Dendritic cell treated with granulocyte-macrophage colony-stimulating factor and Interleukin-4, amounts not matched to agents 40 ng/mL and 50 ng/mL, for 4 days (primary cell): ENCODE measurements around the gene PRSS22.

Experiments used
- H3K27ac Mint-ChIP-seq: one replicate; pipeline ENCODE4 v1.8.0; 2022; ENCODE audit warnings: mild to moderate bottlenecking, mixed read lengths
- H3K27me3 Mint-ChIP-seq: one replicate; pipeline ENCODE4 v1.8.0; 2022; ENCODE audit warnings: mild to moderate bottlenecking, mixed read lengths
- H3K36me3 Mint-ChIP-seq: one replicate; pipeline ENCODE4 v1.8.0; 2022; ENCODE audit warnings: low read depth, mixed read lengths
- H3K4me1 Mint-ChIP-seq: one replicate; pipeline ENCODE4 v1.8.0; 2022; ENCODE audit warnings: low read depth, mixed read lengths
- H3K4me3 Mint-ChIP-seq: one replicate; pipeline ENCODE4 v1.8.0; 2022; ENCODE audit warnings: mild to moderate bottlenecking, moderate library complexity, mixed read lengths
- H3K9me3 Mint-ChIP-seq: one replicate; pipeline ENCODE4 v1.8.0; 2022; ENCODE audit warnings: mixed read lengths
- intact Hi-C: fragments of 100-400 bp; cut with micrococcal nuclease; formaldehyde crosslinking; loops from one replicate; pipeline ENCODE4 v1.15.0; 2022

Gene PRSS22

DNA sequence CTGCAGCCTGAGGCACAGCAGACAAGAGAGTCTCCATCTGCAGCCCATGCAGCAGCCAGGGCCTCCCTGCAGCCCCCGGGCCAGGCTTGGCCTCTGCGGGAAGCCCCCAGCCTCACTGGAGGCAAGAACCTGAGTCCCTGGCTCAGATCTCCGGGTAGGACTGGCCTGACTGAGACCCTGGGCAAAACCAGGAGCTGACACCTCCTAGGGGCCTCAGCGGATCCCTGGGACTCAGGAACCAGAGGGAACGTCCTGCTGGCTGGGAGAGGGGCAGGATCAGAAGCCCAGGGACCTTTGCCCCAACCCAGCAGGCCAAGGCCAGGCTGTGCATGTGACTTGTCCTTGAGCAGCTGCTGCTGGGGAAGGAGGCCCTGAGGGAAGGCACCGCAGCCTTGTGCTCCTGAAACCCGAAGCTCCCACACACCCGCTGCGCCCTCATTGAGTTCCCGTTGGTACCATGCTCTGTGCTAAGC lies 42.6 kb downstream of the PRSS22 start:
- peaks cover 13% of the 10 kb centered on the region for H3K27me3 Mint-ChIP-seq
- no peaks in the 10 kb centered on the region for H3K36me3 Mint-ChIP-seq
- intact Hi-C loops, result loop anchor here (5.0 kb wide), 1 partner anchor 38 kb away; the partner anchor contains the start of gene ELOB

DNA sequence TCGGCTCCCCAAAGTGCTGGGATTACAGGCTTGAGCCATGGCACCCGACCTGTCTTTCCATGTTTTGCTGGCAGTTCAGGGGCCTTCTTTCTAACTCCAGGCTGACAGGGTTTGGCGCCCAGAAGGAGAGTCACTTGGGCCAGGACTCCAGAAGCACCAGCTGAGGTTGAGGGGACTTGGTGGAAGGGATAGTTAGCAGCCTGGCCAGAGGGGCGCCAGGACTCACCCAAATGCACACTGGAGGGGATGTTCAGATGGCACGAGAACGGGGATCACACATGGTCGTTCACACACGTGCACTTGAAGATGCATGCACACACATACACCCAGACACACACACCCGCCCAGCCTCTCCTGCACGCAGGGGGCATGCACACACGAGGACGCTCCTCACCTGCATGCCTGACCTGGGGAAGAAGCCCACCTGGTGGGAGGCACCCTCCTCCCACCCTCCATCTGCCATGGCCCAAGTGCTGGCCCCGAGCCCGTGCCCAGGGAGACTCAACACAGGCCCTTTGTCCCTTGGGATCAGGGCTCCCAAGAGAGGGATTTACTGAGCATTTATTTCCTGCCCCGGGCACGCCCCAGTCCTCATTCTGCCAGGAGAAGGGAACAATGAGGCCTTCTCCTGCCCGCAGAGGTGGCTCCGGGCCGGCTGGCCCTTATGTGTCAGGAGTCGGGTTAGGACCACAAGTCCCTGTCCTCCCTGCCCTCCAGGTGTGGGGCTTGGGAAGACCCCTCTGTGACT lies 43.2 kb downstream of the PRSS22 start:
- H3K27ac Mint-ChIP-seq, result peak overlapping the region; percentile 31

More for the DNA sequence above, 42.6 kb downstream of the PRSS22 start:
- Mint-ChIP-seq H3K4me3 (no peak overlapping the region), H3K9me3 (no peaks in the 10 kb centered on the region), H3K4me1 (peaks cover 47% of the 10 kb centered on the region), H3K27ac (peak overlapping the region; percentile 31)

DNA sequence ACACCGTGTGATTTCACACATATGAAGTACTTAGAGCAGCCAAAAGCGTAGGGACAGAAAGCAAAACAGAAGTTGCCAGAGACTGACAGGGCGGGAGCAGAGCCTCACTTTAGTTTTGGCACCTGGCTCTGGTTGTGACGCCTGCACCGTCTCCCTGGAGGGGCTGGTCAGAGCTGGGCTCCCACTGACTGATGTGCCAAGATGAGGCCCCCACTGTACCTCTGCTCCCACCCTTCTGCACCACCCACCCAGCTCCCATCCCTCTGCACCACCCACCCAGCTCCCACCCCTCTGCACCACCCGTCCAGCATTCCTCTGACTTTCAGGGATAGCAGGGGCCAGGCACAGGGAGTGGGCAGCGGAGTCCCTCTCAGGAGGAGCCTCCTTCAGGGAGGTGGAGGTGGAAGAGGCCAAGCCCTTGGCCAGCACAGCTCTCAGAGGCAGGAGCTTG lies 44.2 kb downstream of the PRSS22 start:
- Mint-ChIP-seq H3K27ac (no peak overlapping the region), H3K9me3 (no peaks in the 10 kb centered on the region), H3K4me1 (peaks cover 41% of the 10 kb centered on the region), H3K27me3 (peaks cover 24% of the 10 kb centered on the region), H3K4me3 (no peak overlapping the region), H3K36me3 (no peaks in the 10 kb centered on the region)
- intact Hi-C loops, result no loop called here

More for the DNA sequence above, 43.2 kb downstream of the PRSS22 start:
- Mint-ChIP-seq H3K9me3 (no peaks in the 10 kb centered on the region), H3K4me1 (peaks cover 47% of the 10 kb centered on the region), H3K27me3 (peaks cover 18% of the 10 kb centered on the region), H3K36me3 (no peaks in the 10 kb centered on the region), H3K4me3 (no peak overlapping the region)
- intact Hi-C loops, result loop anchor here (5.0 kb wide), 1 partner anchor 37 kb away; the partner anchor contains the start of gene ELOB

GRCh38 chr16:2811703-2812471 lies 46.1 kb downstream of the PRSS22 start:
- H3K36me3 Mint-ChIP-seq, result no peaks in the 10 kb centered on the region
- H3K27ac Mint-ChIP-seq, result peak overlapping the region; percentile 25
- intact Hi-C loops, result no loop called here
- peaks cover 37% of the 10 kb centered on the region for H3K27me3 Mint-ChIP-seq
- no peaks in the 10 kb centered on the region for H3K9me3 Mint-ChIP-seq
- no peak overlapping the region for H3K4me3 Mint-ChIP-seq
- peaks cover 27% of the 10 kb centered on the region for H3K4me1 Mint-ChIP-seq

GRCh38 chr16:2810651-2811050 lies 47.3 kb downstream of the PRSS22 start:
- H3K9me3 Mint-ChIP-seq, result no peaks in the 10 kb centered on the region
- H3K27ac Mint-ChIP-seq, result no peak overlapping the region
- no peak overlapping the region for H3K4me3 Mint-ChIP-seq
- H3K27me3 Mint-ChIP-seq, result peaks cover 42% of the 10 kb centered on the region
- H3K4me1 Mint-ChIP-seq, result peaks cover 15% of the 10 kb centered on the region
- no peaks in the 10 kb centered on the region for H3K36me3 Mint-ChIP-seq
- intact Hi-C loops, result no loop called here

DNA sequence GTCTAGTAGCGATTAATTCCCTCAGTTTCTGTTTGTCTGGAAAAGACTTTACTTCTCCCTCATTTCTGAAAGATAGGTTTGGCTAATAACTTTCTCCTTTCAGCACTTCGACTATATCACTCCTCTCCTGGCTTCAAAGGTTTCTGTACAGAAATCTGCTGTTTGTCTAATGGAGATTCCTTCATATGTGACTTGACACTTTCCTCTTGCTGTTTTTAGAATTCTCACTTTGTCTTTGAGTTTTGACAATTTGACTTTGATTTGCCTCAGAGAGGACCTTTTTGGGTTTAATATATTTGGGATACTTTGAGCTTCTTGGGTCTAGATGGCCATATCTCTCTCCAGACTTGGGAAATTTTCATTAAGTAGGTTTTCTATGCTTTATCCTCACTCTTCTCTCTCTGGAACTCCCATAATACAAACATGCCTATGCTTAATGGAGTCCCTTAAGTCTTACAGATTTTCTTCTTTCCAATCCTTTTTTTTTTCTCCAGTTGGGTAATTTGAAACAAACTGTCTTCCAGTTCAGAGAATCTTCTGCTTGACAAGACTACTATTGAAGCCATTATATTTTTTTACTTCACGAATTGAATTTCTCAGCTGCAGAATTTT lies 48.7 kb downstream of the PRSS22 start:
- H3K27ac Mint-ChIP-seq, result no peak overlapping the region
- no peaks in the 10 kb centered on the region for H3K36me3 Mint-ChIP-seq
- H3K9me3 Mint-ChIP-seq, result peaks cover 5% of the 10 kb centered on the region
- peaks cover 47% of the 10 kb centered on the region for H3K27me3 Mint-ChIP-seq
- H3K4me3 Mint-ChIP-seq, result no peak overlapping the region
- peaks cover 10% of the 10 kb centered on the region for H3K4me1 Mint-ChIP-seq
- intact Hi-C loops, result no loop called here

- Mint-ChIP-seq H3K4me1 (peaks cover 12% of the 10 kb centered on the region), H3K27ac (no peak overlapping the region), H3K4me3 (no peak overlapping the region), H3K9me3 (peaks cover 15% of the 10 kb centered on the region), H3K36me3 (no peaks in the 10 kb centered on the region), H3K27me3 (peaks cover 52% of the 10 kb centered on the region)
- intact Hi-C loops, result no loop called here
Measured at GRCh38 chr16:2808181-2808580, 49.8 kb downstream of the PRSS22 start.

DNA sequence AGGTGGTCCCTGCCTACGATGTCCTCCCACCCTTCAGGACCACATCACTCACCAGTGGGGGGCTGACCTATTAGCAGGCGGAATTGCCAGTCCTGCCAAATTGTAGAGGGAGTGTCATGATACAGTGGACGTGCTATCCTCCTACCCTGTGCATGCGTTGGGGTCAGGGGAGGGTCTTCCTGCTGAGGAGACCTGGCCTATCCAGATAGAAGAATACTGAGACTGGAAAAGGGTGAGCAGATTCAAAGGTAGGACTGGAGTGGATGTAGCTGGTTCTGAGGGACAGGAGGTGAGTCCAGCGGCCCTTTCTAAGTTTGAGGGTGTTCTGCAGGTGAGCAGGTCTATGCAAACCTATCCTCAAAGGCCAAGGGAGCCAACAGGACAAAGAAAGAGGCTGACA lies 51.7 kb downstream of the PRSS22 start:
- H3K9me3 Mint-ChIP-seq, result peaks cover 17% of the 10 kb centered on the region
- peaks cover 7% of the 10 kb centered on the region for H3K4me1 Mint-ChIP-seq
- intact Hi-C loops, result no loop called here
- H3K27me3 Mint-ChIP-seq, result peaks cover 49% of the 10 kb centered on the region
- H3K4me3 Mint-ChIP-seq, result no peak overlapping the region
- no peaks in the 10 kb centered on the region for H3K36me3 Mint-ChIP-seq
- no peak overlapping the region for H3K27ac Mint-ChIP-seq

DNA sequence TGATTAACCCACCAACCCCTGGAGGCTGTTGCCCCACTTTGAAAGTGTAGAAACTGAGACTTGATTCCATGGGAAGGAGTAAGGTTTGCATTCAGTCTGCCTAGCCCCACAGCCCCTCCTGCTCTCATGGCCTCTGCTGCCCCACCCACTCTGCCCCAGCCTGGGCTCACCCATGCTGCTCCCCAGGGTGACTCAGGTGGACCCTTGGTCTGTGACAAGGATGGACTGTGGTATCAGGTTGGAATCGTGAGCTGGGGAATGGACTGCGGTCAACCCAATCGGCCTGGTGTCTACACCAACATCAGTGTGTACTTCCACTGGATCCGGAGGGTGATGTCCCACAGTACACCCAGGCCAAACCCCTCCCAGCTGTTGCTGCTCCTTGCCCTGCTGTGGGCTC lies 53.2 kb downstream of the PRSS22 start:
- H3K9me3 Mint-ChIP-seq, result peaks cover 17% of the 10 kb centered on the region
- intact Hi-C loops, result no loop called here
- no peaks in the 10 kb centered on the region for H3K36me3 Mint-ChIP-seq
- peaks cover 10% of the 10 kb centered on the region for H3K4me1 Mint-ChIP-seq
- H3K4me3 Mint-ChIP-seq, result no peak overlapping the region
- H3K27me3 Mint-ChIP-seq, result peaks cover 39% of the 10 kb centered on the region
- H3K27ac Mint-ChIP-seq, result no peak overlapping the region

GRCh38 chr16:2803545-2804195 lies 54.3 kb downstream of the PRSS22 start:
- no peak overlapping the region for H3K4me3 Mint-ChIP-seq
- H3K27me3 Mint-ChIP-seq, result peaks cover 30% of the 10 kb centered on the region
- H3K27ac Mint-ChIP-seq, result no peak overlapping the region
- intact Hi-C loops, result no loop called here
- peaks cover 17% of the 10 kb centered on the region for H3K9me3 Mint-ChIP-seq
- H3K36me3 Mint-ChIP-seq, result no peaks in the 10 kb centered on the region
- peaks cover 17% of the 10 kb centered on the region for H3K4me1 Mint-ChIP-seq
